Neuronal stem cell (in vitro differentiated cells): ENCODE data around the gene AP3M1.

Experiments
- DNase-seq: peaks from one replicate; pipeline ENCODE4 v3.0.0-alpha.2; 2013; ENCODE audit warnings: low spot score
- H2AFZ ChIP-seq: one replicate; pipeline ENCODE4 v1.6.1; 2013; ENCODE audit warnings: mild to moderate bottlenecking, low read length, inconsistent platforms
- H2AK5ac ChIP-seq: 2 replicates; pipeline ENCODE4 v1.6.1; 2013; ENCODE audit warnings: low read depth, mild to moderate bottlenecking, inconsistent platforms, low read length, moderate library complexity, mixed read lengths
- H2BK120ac ChIP-seq: 2 replicates; pipeline ENCODE4 v1.6.1; 2013; ENCODE audit warnings: low read depth, mild to moderate bottlenecking, inconsistent platforms, low read length, moderate library complexity, mixed read lengths
- H2BK12ac ChIP-seq: one replicate; pipeline ENCODE4 v1.6.1; 2013; ENCODE audit warnings: low read length, inconsistent platforms
- H2BK15ac ChIP-seq: 2 replicates; pipeline ENCODE4 v1.6.1; 2013; ENCODE audit warnings: mild to moderate bottlenecking, low read length, inconsistent platforms, mixed read lengths
- H2BK5ac ChIP-seq: one replicate; pipeline ENCODE4 v1.6.1; 2013; ENCODE audit warnings: inconsistent platforms, mild to moderate bottlenecking, low read length, moderate library complexity
- H3K14ac ChIP-seq: one replicate; pipeline ENCODE4 v1.6.1; 2013; ENCODE audit warnings: low read length, inconsistent platforms
- H3K18ac ChIP-seq: 2 replicates; pipeline ENCODE4 v1.6.1; 2013; ENCODE audit warnings: low read length, inconsistent platforms
- H3K23ac ChIP-seq: 2 replicates; pipeline ENCODE4 v1.6.1; 2013; ENCODE audit warnings: low read depth, mild to moderate bottlenecking, mixed read lengths, low read length, inconsistent platforms; ENCODE audit not compliant: poor library complexity
- H3K27ac ChIP-seq: replicated peaks from 3 replicates; pipeline ENCODE4 v1.5.1; 2013; ENCODE audit warnings: low read length, inconsistent platforms
- H3K27me3 ChIP-seq, 3 experiments: 2 replicates each; pipeline ENCODE4 v1.6.1; 2013; ENCODE audit warnings: low read length in 3 of 3, mild to moderate bottlenecking in 2 of 3, inconsistent platforms in 1 of 3, low read depth in 1 of 3, mixed read lengths in 1 of 3, moderate library complexity in 1 of 3; ENCODE audit not compliant: control insufficient read depth in 3 of 3, insufficient read depth in 3 of 3
- H3K36me3 ChIP-seq, 2 donors: replicated peaks in 1 of 2; 2 replicates each; pipeline ENCODE4 v1.6.1; 2013; ENCODE audit warnings: low read length in 2 of 2; ENCODE audit not compliant: control insufficient read depth in 2 of 2, insufficient read depth in 2 of 2
- H3K4ac ChIP-seq: 2 replicates; pipeline ENCODE4 v1.6.1; 2013; ENCODE audit warnings: inconsistent platforms, mild to moderate bottlenecking, low read length, moderate library complexity
- H3K4me1 ChIP-seq, 2 donors: 1 replicate in 1 of 2; 2 replicates in 1 of 2; pipeline ENCODE4 v1.6.1; 2013; ENCODE audit warnings: low read length in 2 of 2, low read depth in 1 of 2; ENCODE audit not compliant: control insufficient read depth in 2 of 2, insufficient read depth in 1 of 2
- H3K4me2 ChIP-seq: one replicate; pipeline ENCODE4 v1.6.1; 2013; ENCODE audit warnings: mild to moderate bottlenecking, low read length, inconsistent platforms; ENCODE audit not compliant: insufficient read depth, poor library complexity, severe bottlenecking
- H3K4me3 ChIP-seq, 2 donors: 2 replicates each; pipeline ENCODE4 v1.5.1; 2013; ENCODE audit warnings: low read length in 2 of 2, mild to moderate bottlenecking in 2 of 2, inconsistent platforms in 1 of 2, moderate library complexity in 1 of 2
- H3K79me1 ChIP-seq: one replicate; pipeline ENCODE4 v1.6.1; 2013; ENCODE audit warnings: low read depth, mild to moderate bottlenecking, inconsistent platforms, low read length, moderate library complexity
- H3K9ac ChIP-seq: one replicate; pipeline ENCODE4 v1.6.1; 2013; ENCODE audit warnings: mild to moderate bottlenecking, low read depth, low read length, inconsistent platforms; ENCODE audit not compliant: poor library complexity
- H3K9me3 ChIP-seq, 2 donors: replicated peaks in 1 of 2; 2 replicates each; pipeline versions ENCODE3 to v1.6.1; 2013; ENCODE audit warnings: low read length in 2 of 2, mild to moderate bottlenecking in 2 of 2, inconsistent platforms in 1 of 2, low read depth in 1 of 2, mixed read lengths in 1 of 2, moderate library complexity in 1 of 2; ENCODE audit not compliant: control insufficient read depth in 2 of 2, insufficient read depth in 1 of 2
- H4K8ac ChIP-seq: one replicate; pipeline ENCODE4 v1.6.1; 2013; ENCODE audit warnings: low read depth, mild to moderate bottlenecking, inconsistent platforms, low read length, moderate library complexity
- H4K91ac ChIP-seq: one replicate; pipeline ENCODE4 v1.6.1; 2013; ENCODE audit warnings: low read length, low read depth, mild to moderate bottlenecking, inconsistent platforms; ENCODE audit not compliant: poor library complexity
- WGBS, 2 donors: extraction: QIAGEN DNeasy Blood & Tissue Kit; methylation state at CpG; one replicate each; pipeline ENCODE4 v1.1.7; 2013; ENCODE audit warnings: missing lambda C conversion rate in 2 of 2, mixed read lengths in 1 of 2; ENCODE audit not compliant: insufficient read length in 2 of 2, insufficient replicate concordance in 1 of 2; ENCODE audit errors: extremely low coverage in 2 of 2; 5-methylcytosine and 5-hydroxymethylcytosine counted together

The AP3M1 gene

GRCh38 chr10:74167443-74167842 lies 16.8 kb upstream of the AP3M1 start:
- Histone ChIP-seq H3K4me2 (no peak overlapping the region), H2BK120ac (no peak overlapping the region), H3K14ac (no peak overlapping the region), H2BK5ac (no peak overlapping the region), H3K18ac (no peak overlapping the region), H3K27ac (no peak overlapping the region), H3K9ac (no peak overlapping the region), H3K23ac (no peak overlapping the region), H3K4me3 (no peak overlapping the region), H2AFZ (no peak overlapping the region), H3K4me1 (peaks cover 0 to 2% of the 10 kb centered on the region in 2 donors), H3K79me1 (no peaks in the 10 kb centered on the region), H3K27me3 (no peaks in the 10 kb centered on the region), H4K8ac (no peak overlapping the region), H3K4ac (no peak overlapping the region), H2BK12ac (no peak overlapping the region), H2AK5ac (no peak overlapping the region), H2BK15ac (no peak overlapping the region), H3K9me3 (no peaks in the 10 kb centered on the region), H3K36me3 (no peaks in the 10 kb centered on the region), H4K91ac (no peak overlapping the region)
- no CpG with 5 or more reads among the region's 1 CpG for WGBS, 2 donors
- DNase-seq, result no peak

- H3K4me1 ChIP-seq, result peaks cover 0 to 2% of the 10 kb centered on the region in 2 donors
- no peak overlapping the region for H3K9ac ChIP-seq
- H3K27ac ChIP-seq, result no peak overlapping the region
These were observed 14.9 kb upstream of the AP3M1 start for GRCh38 chr10:74165530-74165901.

GRCh38 chr10:74164716-74165529 lies 14.3 kb upstream of the AP3M1 start:
- Histone ChIP-seq H2BK12ac (no peak overlapping the region), H3K9me3 (no peaks in the 10 kb centered on the region), H3K9ac (no peak overlapping the region), H3K4me2 (no peak overlapping the region), H2BK5ac (no peak overlapping the region), H4K8ac (no peak overlapping the region), H2BK15ac (no peak overlapping the region), H4K91ac (no peak overlapping the region), H3K4me3 (no peak overlapping the region), H3K27ac (no peak overlapping the region), H2AK5ac (no peak overlapping the region), H3K23ac (no peak overlapping the region), H2AFZ (no peak overlapping the region), H3K79me1 (peaks cover 3% of the 10 kb centered on the region), H3K4me1 (peaks cover 0 to 2% of the 10 kb centered on the region in 2 donors), H3K36me3 (no peaks in the 10 kb centered on the region), H3K27me3 (no peaks in the 10 kb centered on the region), H3K18ac (no peak overlapping the region), H2BK120ac (no peak overlapping the region), H3K4ac (no peak overlapping the region), H3K14ac (no peak overlapping the region)
- DNase-seq, result no peak
- WGBS, 2 donors, result no CpG with 5 or more reads among the region's 6 CpGs

More at GRCh38 chr10:74165530-74165901, 14.9 kb upstream of the AP3M1 start:
- Histone ChIP-seq H2AFZ (no peak overlapping the region), H3K4me3 (no peak overlapping the region), H3K9me3 (no peaks in the 10 kb centered on the region), H3K4me2 (no peak overlapping the region), H2BK12ac (no peak overlapping the region), H4K91ac (no peak overlapping the region), H3K14ac (no peak overlapping the region), H3K27me3 (no peaks in the 10 kb centered on the region), H4K8ac (no peak overlapping the region), H2BK5ac (no peak overlapping the region), H2BK15ac (no peak overlapping the region), H3K23ac (no peak overlapping the region), H3K18ac (no peak overlapping the region), H3K36me3 (no peaks in the 10 kb centered on the region), H3K79me1 (peaks cover under 1% of the 10 kb centered on the region), H2AK5ac (no peak overlapping the region), H2BK120ac (no peak overlapping the region), H3K4ac (no peak overlapping the region)
- DNase-seq, result no peak
- no CpG with 5 or more reads among the region's 2 CpGs for WGBS, 2 donors

GRCh38 chr10:74163319-74164068 lies 12.9 kb upstream of the AP3M1 start:
- Histone ChIP-seq H3K9me3 (no peaks in the 10 kb centered on the region), H4K8ac (no peak overlapping the region), H3K27me3 (no peaks in the 10 kb centered on the region), H3K27ac (no peak overlapping the region), H3K4me1 (peaks cover 0 to 2% of the 10 kb centered on the region in 2 donors), H2BK5ac (no peak overlapping the region), H3K79me1 (peaks cover 3% of the 10 kb centered on the region), H3K36me3 (no peaks in the 10 kb centered on the region), H2BK120ac (no peak overlapping the region), H3K9ac (no peak overlapping the region), H3K4me3 (no peak overlapping the region), H3K18ac (no peak overlapping the region), H3K14ac (no peak overlapping the region), H4K91ac (no peak overlapping the region), H2AFZ (no peak overlapping the region), H3K23ac (no peak overlapping the region), H3K4me2 (no peak overlapping the region), H2AK5ac (no peak overlapping the region), H2BK15ac (no peak overlapping the region), H3K4ac (no peak overlapping the region), H2BK12ac (no peak overlapping the region)
- DNase-seq, result no peak
- WGBS, 2 donors, result no CpG with 5 or more reads among the region's 3 CpGs
